NCI-H2227 (cell line): Measurements from ENCODE around the gene TEX264.
A peak's percentile ranks its signal among the peaks of the same experiment; 100 is the strongest.

Experiments used
- DNase-seq: peaks from one replicate; lab custom pipeline; 2025; ENCODE audit not compliant: unreplicated experiment; lab: John Stamatoyannopoulos, UW

Gene TEX264

DNA sequence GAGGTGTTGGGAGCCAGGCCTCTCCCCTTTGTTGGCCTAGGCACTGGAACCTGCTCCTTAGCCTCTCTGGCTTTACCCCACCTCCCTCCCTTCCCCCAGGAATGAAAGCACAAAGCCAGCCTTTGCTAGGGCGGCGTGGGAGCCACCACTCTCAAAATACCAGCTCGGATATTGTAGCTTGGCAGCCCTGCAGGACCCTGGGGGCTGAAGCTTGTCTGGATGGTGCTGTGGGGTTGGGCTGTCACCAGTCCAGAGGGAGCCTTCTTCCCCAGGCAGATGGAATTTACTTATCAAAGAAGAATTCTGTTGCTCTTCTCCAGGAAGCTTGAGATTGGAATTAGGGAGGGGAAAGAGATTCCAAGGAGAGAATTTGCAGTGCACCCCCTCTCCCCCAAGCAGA is 20.9 kb downstream of the TEX264 start:
- no peak for DNase-seq

DNA sequence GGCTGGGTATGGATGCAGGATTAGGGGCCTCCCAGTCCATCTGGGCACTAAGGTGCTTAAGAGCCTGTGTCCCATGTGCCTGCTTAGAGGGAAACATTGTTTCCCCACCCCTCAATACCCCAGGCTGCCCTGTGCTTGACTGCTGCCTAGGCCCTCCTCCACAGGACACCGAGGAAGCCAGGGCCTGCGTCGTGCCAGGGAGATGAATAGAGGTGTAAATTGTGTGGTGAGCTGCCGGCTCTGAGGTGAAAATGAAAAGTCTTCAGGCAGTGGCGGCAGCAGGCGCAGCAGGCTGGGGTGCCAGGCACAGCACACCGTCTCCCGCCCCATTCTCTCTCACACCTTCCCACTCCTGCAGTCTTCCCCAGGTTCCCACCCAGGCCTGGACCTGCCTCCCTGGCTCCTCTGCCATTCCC is 21.9 kb downstream of the TEX264 start:
- DNase-seq = no peak

DNA sequence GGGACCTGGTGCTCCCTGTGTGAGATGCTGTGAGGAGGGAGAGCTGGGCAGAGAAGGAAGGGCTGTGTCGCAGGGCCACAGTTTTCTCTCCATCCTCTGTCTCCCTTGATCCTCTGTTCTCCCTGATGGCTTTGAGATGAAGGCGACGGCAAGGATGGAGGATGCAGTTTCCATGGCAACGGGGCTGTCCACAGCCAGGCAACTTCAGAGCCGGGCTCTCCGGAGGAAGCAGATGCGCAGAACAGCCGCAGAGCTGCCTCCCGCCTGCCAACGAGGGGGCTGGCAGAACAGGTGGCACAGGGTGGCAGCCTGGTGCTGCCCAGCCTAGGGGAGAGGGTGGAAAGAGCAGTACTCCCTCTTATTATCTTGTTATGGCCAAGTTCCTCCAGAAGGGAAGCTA is 25.9 kb downstream of the TEX264 start:
- DNase-seq = peak; percentile 44

DNA sequence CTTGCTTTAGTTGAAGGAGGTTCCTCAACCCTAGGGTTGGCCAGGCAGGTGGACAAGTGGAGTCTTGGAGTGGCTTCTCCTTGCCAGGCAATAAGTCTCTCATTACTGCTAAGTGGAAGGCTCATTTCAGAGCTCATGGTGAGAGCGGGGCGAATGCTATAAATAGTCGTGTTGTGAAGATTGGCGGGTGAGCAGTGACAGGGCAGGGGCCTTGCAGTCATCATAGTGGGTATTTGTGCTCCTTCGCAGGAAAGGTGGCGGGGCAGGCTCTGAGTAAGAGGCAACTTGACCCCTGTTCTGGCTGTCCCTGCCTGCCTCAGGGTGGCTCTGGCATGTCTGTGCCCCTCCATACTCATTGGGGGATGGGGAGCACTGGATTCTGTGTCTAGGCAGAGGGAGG is 27.2 kb downstream of the TEX264 start:
- peak; percentile 32 for DNase-seq

DNA sequence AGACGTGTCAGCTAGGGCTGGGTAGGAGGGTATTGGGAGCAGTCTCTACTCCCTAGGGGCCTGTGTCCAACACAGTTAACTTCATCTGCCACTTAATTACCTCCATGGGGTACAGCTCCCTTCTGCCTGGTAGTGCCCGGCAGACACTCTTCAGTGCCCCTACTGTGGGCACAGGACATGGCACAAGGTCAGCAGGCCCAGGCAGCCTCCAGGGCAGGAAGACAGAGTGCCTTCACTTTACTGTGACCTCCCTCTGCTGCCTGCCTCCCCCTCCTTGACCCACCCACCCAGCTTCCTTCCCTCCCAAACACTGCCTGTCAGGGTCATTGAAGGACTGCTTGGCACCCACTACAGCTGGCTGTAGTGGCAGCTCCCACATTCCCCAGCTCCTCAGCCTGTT is 29.4 kb downstream of the TEX264 start:
- DNase-seq = no peak

DNA sequence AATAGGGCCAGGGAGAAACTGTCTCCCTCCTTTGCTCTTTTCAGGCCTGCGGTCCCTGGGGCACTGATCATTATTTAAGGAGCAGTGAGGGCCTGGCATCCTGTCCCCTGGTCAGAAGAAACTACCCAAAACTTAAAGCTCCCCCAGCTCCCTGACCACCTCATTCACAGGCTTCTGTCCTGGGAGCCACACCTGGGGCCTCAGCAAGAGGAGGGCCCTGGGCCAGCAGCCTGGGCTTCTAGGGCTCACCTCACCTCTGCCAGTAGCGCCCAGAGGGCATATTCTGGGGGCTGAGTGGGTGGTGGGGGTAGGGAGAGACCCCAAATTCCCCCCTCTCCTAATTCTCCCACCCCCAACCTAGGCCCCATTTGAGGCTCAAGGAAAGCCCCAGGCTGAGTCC is 31.1 kb downstream of the TEX264 start:
- no peak for DNase-seq

DNA sequence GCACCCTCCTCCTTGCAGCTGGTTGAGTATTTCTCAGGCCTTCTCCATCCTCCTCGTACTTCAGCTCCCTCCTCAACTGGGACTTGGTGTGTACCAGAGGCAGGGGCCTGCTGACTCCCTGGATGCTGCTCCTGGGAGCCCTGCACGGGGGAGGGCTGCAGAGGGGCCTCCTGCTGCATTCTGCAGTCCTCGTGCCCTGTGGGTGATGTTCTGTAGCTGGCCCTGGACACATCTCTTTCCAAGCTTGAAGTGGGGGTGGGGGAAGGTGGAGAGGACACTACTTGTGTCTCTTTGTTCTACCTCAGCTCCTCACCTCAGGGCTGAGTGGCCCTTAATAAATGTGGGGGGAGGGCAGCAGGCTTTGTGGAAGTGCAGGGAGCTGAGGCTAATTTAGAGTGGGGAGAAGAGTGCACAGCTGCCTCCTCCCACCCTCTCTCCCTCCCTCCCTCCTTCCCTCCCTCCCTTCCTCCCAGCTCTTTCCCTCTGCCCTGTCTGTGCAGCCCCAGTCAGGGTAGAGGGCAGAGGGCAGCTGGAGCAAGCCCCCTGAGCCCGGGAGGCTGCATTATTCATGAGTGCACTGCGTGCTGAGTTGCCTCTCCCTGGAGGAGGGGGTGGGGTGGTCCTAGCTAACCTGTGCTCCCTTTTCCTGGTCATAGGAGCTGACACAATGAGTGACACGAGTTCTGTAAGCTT is 32.2 kb downstream of the TEX264 start:
- peak; percentile 45 for DNase-seq

DNA sequence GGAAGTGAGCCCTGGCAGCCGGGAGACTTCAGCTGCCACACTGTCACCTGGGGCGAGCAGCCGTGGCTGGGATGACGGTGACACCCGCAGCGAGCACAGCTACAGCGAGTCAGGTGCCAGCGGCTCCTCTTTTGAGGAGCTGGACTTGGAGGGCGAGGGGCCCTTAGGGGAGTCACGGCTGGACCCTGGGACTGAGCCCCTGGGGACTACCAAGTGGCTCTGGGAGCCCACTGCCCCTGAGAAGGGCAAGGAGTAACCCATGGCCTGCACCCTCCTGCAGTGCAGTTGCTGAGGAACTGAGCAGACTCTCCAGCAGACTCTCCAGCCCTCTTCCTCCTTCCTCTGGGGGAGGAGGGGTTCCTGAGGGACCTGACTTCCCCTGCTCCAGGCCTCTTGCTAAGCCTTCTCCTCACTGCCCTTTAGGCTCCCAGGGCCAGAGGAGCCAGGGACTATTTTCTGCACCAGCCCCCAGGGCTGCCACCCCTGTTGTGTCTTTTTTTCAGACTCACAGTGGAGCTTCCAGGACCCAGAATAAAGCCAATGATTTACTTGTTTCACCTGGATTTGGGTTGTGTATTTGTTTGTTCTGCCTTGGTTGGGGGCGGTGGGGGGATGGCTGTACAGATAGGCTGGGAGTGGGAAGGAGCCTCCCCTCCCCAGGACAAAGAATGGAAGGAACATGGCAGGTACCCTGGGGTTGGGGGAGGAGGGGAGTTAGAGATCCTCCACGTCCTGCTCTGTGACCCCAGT is 32.9 kb downstream of the TEX264 start:
- no peak for DNase-seq

DNA sequence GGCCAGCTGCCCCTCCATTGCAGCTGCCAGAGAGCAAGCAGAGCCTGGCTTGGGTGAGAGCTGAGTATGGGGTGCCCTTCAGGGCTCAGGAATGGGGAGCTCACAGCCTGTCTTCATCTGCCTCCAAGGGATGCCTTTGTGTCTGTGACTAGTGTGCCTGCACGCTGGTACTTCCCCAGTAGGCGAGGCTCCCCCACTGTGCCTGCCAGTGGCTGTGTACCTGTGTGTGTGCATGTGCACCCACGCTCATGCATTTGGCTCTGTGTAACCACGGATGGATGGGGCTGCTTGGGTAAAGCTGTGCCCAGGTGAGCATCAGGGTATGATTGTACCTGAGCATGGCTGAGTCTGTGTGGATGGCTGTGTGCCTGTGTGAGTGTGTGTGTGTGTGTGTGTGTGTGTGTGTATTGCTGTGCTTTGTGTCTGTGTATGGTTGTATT is 33.5 kb downstream of the TEX264 start:
- DNase-seq = no peak

DNA sequence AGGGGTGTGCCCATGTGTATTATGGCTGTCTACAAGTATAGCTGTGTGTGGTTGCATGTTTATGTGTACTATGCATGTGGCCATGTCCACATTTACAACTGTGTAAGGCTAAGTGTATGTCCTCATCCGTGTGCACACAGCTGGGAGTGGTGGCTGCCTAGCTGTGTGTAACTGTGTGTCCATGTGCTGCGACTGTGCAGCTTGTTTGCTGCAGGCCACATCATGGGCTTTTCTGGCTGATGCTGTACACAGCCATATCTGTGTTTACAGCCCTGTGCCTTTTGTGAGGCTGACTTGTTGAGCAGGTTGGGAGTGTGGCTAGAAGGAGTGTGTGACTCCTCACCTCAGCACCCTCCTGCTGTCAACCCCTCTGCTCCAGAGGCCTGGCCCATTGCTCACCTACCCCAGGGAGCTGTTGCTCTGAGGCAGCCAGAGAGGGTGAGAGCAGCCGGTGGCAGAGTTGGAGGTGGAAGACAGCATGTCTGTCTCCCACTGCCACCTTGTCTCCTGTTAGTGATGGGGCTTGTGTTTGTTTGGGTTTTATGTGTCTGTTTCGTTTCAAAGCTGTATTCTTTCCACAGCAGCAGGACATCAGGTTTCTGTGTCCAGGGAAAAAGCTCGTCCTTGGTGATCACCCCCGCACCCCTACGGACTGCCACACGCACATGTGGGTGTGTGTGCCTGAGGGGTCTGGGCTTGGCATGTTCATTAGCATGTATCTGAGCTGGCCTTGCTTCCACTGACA is 34.4 kb downstream of the TEX264 start:
- DNase-seq = no peak

DNA sequence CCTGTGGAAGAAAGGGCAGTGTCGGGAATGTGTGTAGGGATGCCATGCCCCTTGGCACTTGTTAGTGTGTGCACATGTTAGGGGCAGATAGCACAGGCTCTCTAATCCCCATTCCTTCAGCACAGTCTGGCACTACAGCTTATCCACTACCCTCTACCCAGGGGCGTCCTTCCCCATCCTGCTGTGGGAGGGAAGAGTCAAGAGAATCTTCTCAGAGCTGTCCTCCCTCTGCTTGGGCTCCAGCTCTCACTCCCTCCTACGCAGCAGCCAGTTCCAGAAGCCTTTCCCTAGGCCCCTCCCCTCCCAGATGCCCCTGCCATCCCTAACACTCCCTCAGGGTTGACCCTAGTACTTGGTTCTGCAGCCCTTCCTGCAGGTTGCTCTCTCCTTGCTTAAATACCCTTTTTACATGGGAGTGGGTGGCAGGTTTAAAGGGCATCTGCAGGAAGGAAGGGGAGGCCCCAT is 35.0 kb downstream of the TEX264 start:
- DNase-seq = no peak

DNA sequence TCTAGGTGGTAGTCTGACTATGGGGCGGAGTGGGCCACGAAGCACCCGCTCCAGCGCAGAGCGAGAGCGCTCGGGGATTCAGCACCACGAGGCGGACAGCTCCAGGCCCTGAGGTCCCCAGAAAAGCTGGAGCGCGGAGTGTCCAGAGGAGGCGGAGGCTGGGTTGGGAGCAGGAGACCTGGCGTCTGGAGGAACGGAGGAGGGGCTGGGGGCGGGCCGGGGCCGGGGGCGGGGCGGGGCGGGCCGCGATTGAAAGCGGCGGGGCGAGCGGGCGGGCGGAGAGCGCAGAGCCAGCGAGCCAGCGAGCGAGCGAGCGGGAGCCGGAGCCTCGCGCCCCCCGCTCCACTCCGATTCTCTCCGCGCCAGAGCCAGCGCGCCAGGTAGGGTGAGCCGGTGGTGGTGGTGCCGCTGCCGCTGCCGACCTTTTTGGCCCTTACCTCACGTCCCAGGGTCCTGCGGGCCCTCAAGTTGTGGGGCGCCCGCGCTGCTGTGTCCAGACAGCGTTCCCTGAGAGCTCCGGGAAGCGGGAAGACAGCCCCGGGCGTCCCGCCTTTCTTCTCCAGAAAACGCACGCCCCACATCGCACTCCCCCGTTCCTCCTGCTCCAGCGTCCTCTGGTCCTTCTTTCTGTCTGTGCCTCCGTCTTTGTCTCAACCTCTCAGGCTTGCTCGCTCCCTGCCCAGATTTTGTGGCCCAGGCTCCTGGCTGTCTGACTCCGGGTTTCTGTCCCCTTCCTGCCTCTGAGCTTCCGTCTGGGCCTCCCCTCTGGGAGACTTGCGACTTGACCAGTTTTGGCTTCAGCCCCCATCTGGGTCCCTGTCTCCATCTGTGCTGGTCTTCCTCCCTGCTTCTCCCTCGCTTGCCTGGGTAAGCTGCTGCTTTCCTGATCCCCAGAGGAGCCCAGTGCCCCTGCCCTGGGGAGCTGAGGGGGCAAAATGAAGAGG is 36.0 kb downstream of the TEX264 start, which contains the start of gene GRM2:
Gene GRM2 (plus strand): TSS at position 281 of the 944 bp plus-strand sequence. CDS start 1,916 bp downstream, outside the sequence.
- DNase-seq = peak; percentile 85

DNA sequence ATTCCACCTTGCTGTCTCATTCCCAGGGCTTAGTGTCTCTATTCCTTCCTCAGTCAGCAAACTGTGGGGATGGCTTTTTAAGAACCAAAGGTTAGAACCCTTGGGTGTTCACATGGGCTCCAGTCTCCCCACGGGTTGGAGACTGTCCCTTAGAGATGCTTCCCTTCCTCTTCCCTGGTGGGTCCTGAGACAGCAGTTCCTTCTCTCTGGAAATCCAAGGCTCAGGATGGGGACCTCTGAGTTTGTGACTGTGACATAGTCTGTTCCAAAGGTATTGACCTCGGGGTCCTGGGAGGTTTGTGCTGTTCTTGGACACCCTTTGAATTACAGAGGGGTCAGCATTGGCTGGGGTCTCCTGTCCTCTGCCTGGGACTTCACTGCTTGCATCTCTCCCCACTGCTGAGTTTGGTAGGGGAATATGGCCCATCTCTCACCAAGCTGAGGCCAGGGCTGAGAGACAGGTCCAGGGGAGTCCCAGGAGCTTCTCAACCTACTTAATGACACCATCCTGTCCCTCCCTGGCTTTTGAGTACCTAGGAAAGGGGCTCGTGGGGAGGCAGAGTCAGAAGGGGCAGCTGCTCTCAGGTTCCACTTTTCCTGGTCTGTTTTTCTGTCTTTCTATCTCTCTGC is 37.3 kb downstream of the TEX264 start:
- no peak for DNase-seq

DNA sequence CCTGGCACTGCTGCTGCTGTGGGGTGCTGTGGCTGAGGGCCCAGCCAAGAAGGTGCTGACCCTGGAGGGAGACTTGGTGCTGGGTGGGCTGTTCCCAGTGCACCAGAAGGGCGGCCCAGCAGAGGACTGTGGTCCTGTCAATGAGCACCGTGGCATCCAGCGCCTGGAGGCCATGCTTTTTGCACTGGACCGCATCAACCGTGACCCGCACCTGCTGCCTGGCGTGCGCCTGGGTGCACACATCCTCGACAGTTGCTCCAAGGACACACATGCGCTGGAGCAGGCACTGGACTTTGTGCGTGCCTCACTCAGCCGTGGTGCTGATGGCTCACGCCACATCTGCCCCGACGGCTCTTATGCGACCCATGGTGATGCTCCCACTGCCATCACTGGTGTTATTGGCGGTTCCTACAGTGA is 38.0 kb downstream of the TEX264 start:
- no peak for DNase-seq

DNA sequence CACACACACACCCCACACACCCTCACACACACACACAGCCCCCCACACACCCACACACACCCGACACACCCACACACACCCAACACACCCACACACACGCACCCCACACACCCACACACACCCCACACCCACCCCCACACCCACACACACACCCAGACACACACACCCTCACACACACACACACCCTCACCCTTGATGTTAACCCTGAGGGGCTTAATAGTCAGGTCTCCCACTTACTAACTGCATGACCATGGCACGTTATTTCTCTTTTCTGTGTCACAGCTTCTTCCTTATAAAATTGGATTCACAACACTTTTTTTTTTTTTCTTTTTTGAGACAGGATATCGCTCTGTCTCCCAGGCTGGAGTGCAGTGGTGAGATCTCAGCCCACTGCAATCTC is 38.6 kb downstream of the TEX264 start:
- DNase-seq = no peak

DNA sequence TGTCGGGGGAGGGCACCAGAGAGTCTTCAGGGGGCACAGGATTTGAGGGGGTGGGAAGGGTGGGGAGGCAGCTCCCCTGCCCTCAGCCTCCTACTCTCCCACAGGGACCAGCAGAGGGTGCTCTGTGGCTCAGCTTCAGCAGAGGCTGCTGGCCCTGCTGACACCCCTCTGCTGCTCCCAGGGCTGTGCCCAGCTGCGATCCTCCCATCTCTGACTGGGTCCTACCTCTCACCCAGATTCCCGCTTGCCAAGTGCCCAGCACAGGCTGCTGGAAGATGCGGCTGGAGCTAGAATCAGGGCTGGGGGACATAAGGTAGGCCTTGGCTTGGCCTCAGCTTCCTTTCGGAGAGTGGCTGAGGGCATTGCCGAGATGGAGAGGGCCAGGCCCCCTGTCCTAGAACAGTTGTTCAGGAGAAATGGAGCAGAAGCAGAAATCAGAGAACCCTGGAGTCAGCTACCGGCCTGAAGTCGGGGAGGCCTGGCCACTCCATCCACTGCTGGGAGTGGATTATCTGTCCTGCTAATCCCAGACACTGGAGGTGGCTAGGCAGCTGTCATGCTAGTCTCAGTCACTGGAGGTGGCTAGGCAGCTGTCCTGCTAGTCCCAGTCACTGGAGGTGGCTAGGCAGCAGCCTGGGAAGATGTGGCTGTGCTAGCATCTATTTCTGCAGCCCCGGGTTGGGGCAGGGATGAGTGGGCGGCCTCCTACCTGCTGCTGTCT is 39.7 kb downstream of the TEX264 start:
- DNase-seq = no peak

DNA sequence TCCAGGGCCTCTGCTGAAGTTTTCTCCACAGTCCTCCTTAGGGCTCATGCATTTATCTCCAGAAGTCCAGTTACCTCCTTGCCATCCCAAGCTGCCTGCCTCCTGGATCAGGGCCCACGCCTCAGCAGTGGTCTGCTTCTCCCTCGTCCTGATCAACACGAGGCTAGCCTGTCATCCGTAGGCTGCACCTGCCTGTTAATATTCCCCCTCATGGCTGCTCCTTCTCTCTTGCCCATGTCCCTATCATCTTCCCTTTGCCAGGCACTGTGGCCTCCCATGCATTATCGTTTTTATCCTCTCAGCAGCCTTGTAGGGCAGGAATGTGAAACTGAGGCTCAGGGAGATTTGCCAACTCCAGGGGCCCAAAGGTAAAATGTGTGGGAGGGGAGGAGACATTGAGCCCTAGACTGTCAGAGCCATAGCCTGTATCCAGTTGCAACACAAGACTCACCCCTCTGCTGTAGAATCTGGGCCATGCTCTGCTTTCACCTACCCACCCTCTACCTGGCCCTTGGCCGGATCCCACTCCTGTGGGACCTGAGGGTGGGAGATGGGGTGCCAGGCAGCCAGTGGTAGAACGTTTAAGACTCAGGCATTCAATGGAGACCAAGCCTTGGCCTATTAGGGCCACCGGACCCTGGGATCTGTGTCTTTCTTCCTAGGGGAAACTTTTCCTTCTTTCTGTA is 40.4 kb downstream of the TEX264 start:
- DNase-seq = no peak

DNA sequence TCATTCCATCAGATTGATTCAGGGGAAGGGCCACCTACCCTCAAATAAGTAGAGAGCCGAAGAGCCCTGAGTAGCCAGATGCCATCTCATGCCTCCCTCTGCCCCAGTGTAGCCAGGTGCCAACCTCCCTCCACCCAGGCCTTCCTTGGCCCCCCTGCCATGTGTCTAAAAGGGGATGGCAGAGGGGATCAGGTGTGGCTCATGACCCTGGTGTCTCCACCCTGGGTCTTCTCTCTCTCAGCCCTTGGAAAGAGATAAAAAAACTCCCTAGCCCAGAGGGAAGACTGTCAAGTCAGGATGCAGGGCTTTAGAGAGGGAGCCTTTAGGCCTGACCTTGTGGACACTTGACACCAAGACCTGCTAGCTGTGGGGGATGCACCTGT is 41.0 kb downstream of the TEX264 start:
- no peak for DNase-seq

DNA sequence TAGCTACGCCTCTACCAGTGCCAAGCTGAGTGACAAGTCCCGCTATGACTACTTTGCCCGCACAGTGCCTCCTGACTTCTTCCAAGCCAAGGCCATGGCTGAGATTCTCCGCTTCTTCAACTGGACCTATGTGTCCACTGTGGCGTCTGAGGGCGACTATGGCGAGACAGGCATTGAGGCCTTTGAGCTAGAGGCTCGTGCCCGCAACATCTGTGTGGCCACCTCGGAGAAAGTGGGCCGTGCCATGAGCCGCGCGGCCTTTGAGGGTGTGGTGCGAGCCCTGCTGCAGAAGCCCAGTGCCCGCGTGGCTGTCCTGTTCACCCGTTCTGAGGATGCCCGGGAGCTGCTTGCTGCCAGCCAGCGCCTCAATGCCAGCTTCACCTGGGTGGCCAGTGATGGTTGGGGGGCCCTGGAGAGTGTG is 41.5 kb downstream of the TEX264 start:
- no peak for DNase-seq
